PC-9 (cell line): Measurements from ENCODE around the gene GATAD2B. TPM values are rescaled to one million over a fixed set of nuclear protein-coding genes. Genes with fewer than 3 reads are reported as not detected.

ENCODE experiments used
- BruUV-seq: library from RNA; stranded (reverse); fragments of 400-500 nt; replicated peaks from 2 replicates; lab custom pipeline; 2021; lab: Mats Ljungman, UMichigan
- CTCF ChIA-PET: fragments of 300-600 bp; sonication (Branson Sonifier 250); formaldehyde crosslinking; loops from one replicate; lab custom pipeline; 2022; ENCODE audit warnings: antibody characterized with exemption; lab: Charles Lee
- POLR2A ChIA-PET: fragments of 300-600 bp; sonication (Branson Sonifier 250); formaldehyde crosslinking; loops from one replicate; lab custom pipeline; 2022; ENCODE audit warnings: antibody characterized with exemption; ENCODE audit not compliant: unreplicated experiment; lab: Charles Lee
- DNase-seq, 2 experiments: peaks; one replicate each; pipeline versions ENCODE4 v3.0.0 to v3.0.0-alpha.2; 2015 to 2022; ENCODE audit warnings: mixed read lengths in 1 of 2
- H2AFZ ChIP-seq: fragments of 200-600 bp; sonication (generic); 2 replicates; pipeline ENCODE4 v1.8.1; 2017; ENCODE audit warnings: antibody characterized with exemption
- H3F3A ChIP-seq: fragments of 200-600 bp; sonication (generic); 2 replicates; pipeline ENCODE4 v1.8.1; 2017; ENCODE audit warnings: antibody characterized with exemption, mild to moderate bottlenecking, low read depth; ENCODE audit not compliant: insufficient read depth
- H3K27ac ChIP-seq: fragments of 200-600 bp; sonication (generic); 2 replicates; pipeline ENCODE4 v1.6.1; 2016; ENCODE audit warnings: mixed run types
- H3K27me3 ChIP-seq: fragments of 200-600 bp; sonication (generic); 2 replicates; pipeline ENCODE4 v1.6.1; 2016; ENCODE audit warnings: low read depth, mixed run types; ENCODE audit not compliant: insufficient read depth
- H3K36me3 ChIP-seq: fragments of 200-600 bp; sonication (generic); 2 replicates; pipeline ENCODE4 v1.6.1; 2016; ENCODE audit warnings: low read depth, mixed run types
- H3K4me1 ChIP-seq: fragments of 200-600 bp; sonication (generic); replicated peaks from 2 replicates; pipeline ENCODE4 v1.6.1; 2016; ENCODE audit warnings: mixed run types; ENCODE audit not compliant: insufficient read depth
- H3K4me2 ChIP-seq: fragments of 200-600 bp; sonication (generic); 2 replicates; pipeline ENCODE4 v1.6.1; 2017; ENCODE audit warnings: mixed run types
- H3K4me3 ChIP-seq: fragments of 200-600 bp; sonication (generic); 2 replicates; pipeline ENCODE4 v1.6.1; 2016; ENCODE audit warnings: mixed run types
- H3K79me2 ChIP-seq: fragments of 200-600 bp; sonication (generic); 2 replicates; pipeline ENCODE4 v1.6.1; 2017; ENCODE audit warnings: low read depth, mixed run types
- H3K9me2 ChIP-seq: fragments of 200-600 bp; sonication (generic); 2 replicates; pipeline ENCODE4 v1.8.1; 2017; ENCODE audit warnings: mild to moderate bottlenecking; ENCODE audit not compliant: insufficient read depth
- H3K9me3 ChIP-seq: fragments of 200-600 bp; sonication (generic); 2 replicates; pipeline ENCODE4 v1.8.1; 2016; ENCODE audit warnings: low read depth; ENCODE audit not compliant: insufficient read depth
- H4K20me1 ChIP-seq: fragments of 200-600 bp; sonication (generic); 2 replicates; pipeline ENCODE4 v1.8.1; 2017; ENCODE audit not compliant: insufficient read depth
- CTCF ChIP-seq: fragments of 200-600 bp; sonication (generic); conservative IDR thresholded peaks from 2 replicates; pipeline ENCODE4 v1.6.1; 2017; ENCODE audit warnings: mixed run types, antibody characterized with exemption, mild to moderate bottlenecking, moderate library complexity
- EZH2 ChIP-seq: fragments of 200-600 bp; sonication (generic); IDR thresholded peaks from 2 replicates; pipeline ENCODE4 v1.8.0; 2017; ENCODE audit warnings: antibody characterized with exemption, low read depth
- intact Hi-C: fragments of 100-400 bp; cut with micrococcal nuclease; formaldehyde crosslinking; loops from one replicate; pipeline ENCODE4 v1.10.0; 2022; ENCODE audit not compliant: unreplicated experiment
- total RNA-seq: library from RNA; stranded (reverse); gene quantifications from 2 replicates; pipeline ENCODE4 v1.2.3, GENCODE V29; 2021

The GATAD2B gene
- total RNA-seq, 1 experiment from 2014 or later: 56.1 TPM

DNA sequence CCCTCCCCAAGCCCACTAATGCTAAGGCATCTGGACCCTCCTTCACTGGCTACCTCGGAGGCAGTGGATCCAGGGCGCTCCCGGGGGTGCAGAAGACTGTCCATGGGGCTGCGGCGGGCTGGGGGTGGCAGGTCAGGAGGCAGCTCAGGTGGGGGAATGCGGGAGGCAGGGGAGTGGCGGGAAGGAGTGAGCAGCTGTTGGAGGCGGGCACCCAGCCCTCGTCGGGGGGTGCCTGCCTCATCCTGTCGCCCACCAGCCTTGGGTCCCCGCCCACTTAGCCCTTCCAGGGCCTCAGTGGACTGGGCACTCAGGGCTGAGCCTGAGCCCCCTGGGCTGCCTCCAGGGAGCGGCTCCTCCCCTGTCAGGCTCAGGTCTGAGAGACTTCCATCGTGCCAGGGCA, 10.7 kb upstream of the GATAD2B start:
- intact Hi-C loops: no loop called here
- no peak for TF ChIP-seq EZH2
- BruUV-seq: no TSS peak

GRCh38 chr1:153932156-153933131, 9.7 kb upstream of the GATAD2B start:
- Histone ChIP-seq H3K9me3 (no peaks in the 10 kb centered on the region), H4K20me1 (no peaks in the 10 kb centered on the region), H3K4me1 (no peaks in the 10 kb centered on the region), H3K4me3 (no peak overlapping the region), H3K36me3 (no peaks in the 10 kb centered on the region), H2AFZ (no peak overlapping the region), H3F3A (0 out of 2 replicates have a peak, but pooled peaks cover 2% of the 10 kb centered on the region), H3K27me3 (no peaks in the 10 kb centered on the region), H3K79me2 (no peaks in the 10 kb centered on the region), H3K4me2 (no peak overlapping the region), H3K27ac (no peak overlapping the region), H3K9me2 (no peaks in the 10 kb centered on the region)
- CTCF ChIA-PET: interaction anchor here (0.5 to 0.7 kb wide), 2 partner anchors 8 to 362 kb away, joined by 6 to 12 read pairs; no protein-coding TSS in a partner anchor
- no peak for DNase-seq
- BruUV-seq: no TSS peak
- POLR2A ChIA-PET: no interaction called here
- intact Hi-C loops: no loop called here
- TF ChIP-seq EZH2 (no peak), CTCF (no peak)

More for the DNA sequence above, 10.7 kb upstream of the GATAD2B start:
- CTCF ChIA-PET: no interaction called here
- Histone ChIP-seq H2AFZ (no peak overlapping the region), H3K9me2 (no peaks in the 10 kb centered on the region), H3K9me3 (no peaks in the 10 kb centered on the region), H3K4me3 (no peak overlapping the region), H3K36me3 (no peaks in the 10 kb centered on the region), H3K27me3 (no peaks in the 10 kb centered on the region), H3K79me2 (no peaks in the 10 kb centered on the region), H3K27ac (no peak overlapping the region), H3K4me1 (no peaks in the 10 kb centered on the region), H4K20me1 (no peaks in the 10 kb centered on the region), H3F3A (0 out of 2 replicates have a peak, but pooled peaks cover 2% of the 10 kb centered on the region), H3K4me2 (no peak overlapping the region)
- POLR2A ChIA-PET: no interaction called here
- no peak for DNase-seq

GRCh38 chr1:153929981-153930948, 7.5 kb upstream of the GATAD2B start:
- H3K4me2 ChIP-seq: no peak overlapping the region
- no peak overlapping the region for H3K4me3 ChIP-seq
- H3K79me2 ChIP-seq: no peaks in the 10 kb centered on the region
- BruUV-seq: no TSS peak
- H4K20me1 ChIP-seq: no peaks in the 10 kb centered on the region
- DNase-seq: no peak
- no peak for TF ChIP-seq CTCF
- TF ChIP-seq EZH2: no peak
- no peaks in the 10 kb centered on the region for H3K27me3 ChIP-seq
- ChIA-PET CTCF (interaction anchor here (0.5 to 0.7 kb wide), 2 partner anchors 85 to 154 kb away, joined by 3 to 4 read pairs; no protein-coding TSS in a partner anchor), POLR2A (interaction anchor here (0.6 kb wide), 1 partner anchor 177 kb away, joined by 14 read pairs; no protein-coding TSS in a partner anchor)
- no peaks in the 10 kb centered on the region for H3K4me1 ChIP-seq
- H3K27ac ChIP-seq: no peak overlapping the region
- no peaks in the 10 kb centered on the region for H3K36me3 ChIP-seq
- 0 out of 2 replicates have a peak, but pooled peaks cover 2% of the 10 kb centered on the region for H3F3A ChIP-seq
- H3K9me2 ChIP-seq: no peaks in the 10 kb centered on the region
- H3K9me3 ChIP-seq: no peaks in the 10 kb centered on the region
- intact Hi-C loops: loop anchor here (10.0 kb wide), 1 partner anchor 125 kb away; no protein-coding TSS in a partner anchor
- H2AFZ ChIP-seq: no peak overlapping the region
